Gastroesophageal sphincter (tissue), 4 donors: Measurements from ENCODE around the gene CDKAL1. TPM values are rescaled to one million over a fixed set of nuclear protein-coding genes. Genes with fewer than 3 reads are reported as not detected.

Experiments used
- ATAC-seq: fragments of 150-250 bp; one replicate; pipeline ENCODE4 v1.9.1; 2016; ENCODE audit warnings: mild to moderate bottlenecking, moderate library complexity
- H3K27ac ChIP-seq, 4 donors: fragments of 200-600 bp; sonication (generic) in 3 of 4; 1 replicate in 3 of 4; 2 replicates in 1 of 4; pipeline ENCODE4 v1.5.1; 2016 to 2019
- H3K27me3 ChIP-seq: fragments of 200-600 bp; sonication (generic); one replicate; pipeline ENCODE4 v1.5.1; 2019
- H3K36me3 ChIP-seq, 2 donors: fragments of 200-600 bp; sonication (generic); one replicate each; pipeline ENCODE4 v1.5.1; 2019; ENCODE audit warnings: control low read depth in 1 of 2
- H3K4me1 ChIP-seq, 3 donors: fragments of 200-600 bp; sonication (generic); 1 replicate in 2 of 3; 2 replicates in 1 of 3; pipeline ENCODE4 v1.5.1; 2016 to 2019; ENCODE audit warnings: control low read depth in 2 of 3
- H3K4me3 ChIP-seq, 2 donors: fragments of 200-600 bp; sonication (generic); one replicate each; pipeline ENCODE4 v1.5.1; 2019; ENCODE audit warnings: mild to moderate bottlenecking in 1 of 2, moderate library complexity in 1 of 2
- H3K9me3 ChIP-seq, 3 donors: fragments of 200-600 bp; sonication (generic); one replicate each; pipeline ENCODE4 v1.5.1; 2017 to 2019; ENCODE audit warnings: control low read depth in 2 of 3
- CTCF ChIP-seq, 4 experiments: fragments of 200-600 bp in 2 of 4; fragments of 450-650 bp in 2 of 4; sonication (generic) in 1 of 4; IDR thresholded peaks; one replicate each; pipeline ENCODE4 v1.5.1; 2017 to 2019; ENCODE audit warnings: antibody characterized with exemption in 4 of 4, mild to moderate bottlenecking in 2 of 4, moderate library complexity in 2 of 4
- EP300 ChIP-seq: sonication (generic); formaldehyde crosslinking; IDR thresholded peaks from one replicate; pipeline ENCODE4 v1.6.1; 2017; ENCODE audit warnings: antibody characterized with exemption, mild to moderate bottlenecking
- POLR2A ChIP-seq, 2 donors: fragments of 450-650 bp; IDR thresholded peaks; one replicate each; pipeline ENCODE4 v1.6.1; 2017; ENCODE audit warnings: antibody characterized with exemption in 2 of 2, mild to moderate bottlenecking in 2 of 2, moderate library complexity in 1 of 2
- POLR2AphosphoS5 ChIP-seq: sonication (generic); formaldehyde crosslinking; IDR thresholded peaks from one replicate; pipeline ENCODE4 v1.6.1; 2017; ENCODE audit warnings: antibody characterized with exemption
- WGBS, 2 donors: methylation state at CpG; one replicate each; pipeline ENCODE4 v1.1.5; 2018; ENCODE audit warnings: low coverage in 1 of 2; 5-methylcytosine and 5-hydroxymethylcytosine counted together
- total RNA-seq, 4 donors: library from RNA; depleted of rRNA; stranded (reverse); fragments of >200 nt; gene quantifications; one replicate each; pipeline ENCODE4 v1.1.0, GENCODE V29; 2016

CDKAL1 gene
- total RNA-seq, 4 donors from 2014 or later = 10.9 to 17.9 (median 15.0) TPM

- Histone ChIP-seq H3K4me3 (no peak overlapping the region), H3K4me1 (peaks cover 0 to 13% (median 4%) of the 10 kb centered on the region in 3 donors), H3K27me3 (no peaks in the 10 kb centered on the region), H3K36me3 (no peaks in the 10 kb centered on the region), H3K9me3 (no peaks in the 10 kb centered on the region), H3K27ac (no peak overlapping the region)
- TF ChIP-seq POLR2AphosphoS5 (no peak), CTCF (IDR thresholded peaks at IDR 0.05) (no peak), POLR2A (IDR thresholded peaks at IDR 0.05) (no peak), EP300 (no peak)
- ATAC-seq = no peak
- WGBS, 2 donors = 76 to 77% methylated on average over 2 of the region's 2 CpGs
Measured at GRCh38 chr6:20564777-20565176, 30.5 kb downstream of the CDKAL1 start.

GRCh38 chr6:20565342-20565741 lies 31.1 kb downstream of the CDKAL1 start:
- WGBS, 2 donors = 94 to 100% methylated on average over 2 of the region's 2 CpGs
- ATAC-seq = no peak
- TF ChIP-seq CTCF (IDR thresholded peaks at IDR 0.05) (no peak), EP300 (no peak), POLR2AphosphoS5 (no peak), POLR2A (IDR thresholded peaks at IDR 0.05) (no peak)
- no peaks in the 10 kb centered on the region for H3K27me3 ChIP-seq
- H3K36me3 ChIP-seq = no peaks in the 10 kb centered on the region
- no peak overlapping the region for H3K27ac ChIP-seq
- H3K4me1 ChIP-seq = peaks cover 0 to 7% (median under 1%) of the 10 kb centered on the region in 3 donors
- H3K9me3 ChIP-seq = no peaks in the 10 kb centered on the region
- no peak overlapping the region for H3K4me3 ChIP-seq

GRCh38 chr6:20566109-20566508 lies 31.9 kb downstream of the CDKAL1 start:
- WGBS, 2 donors = 95 to 96% methylated on average over 3 of the region's 3 CpGs

GRCh38 chr6:20569000-20569610 lies 34.8 kb downstream of the CDKAL1 start:
- no peak overlapping the region for H3K4me3 ChIP-seq
- ATAC-seq = no peak
- TF ChIP-seq POLR2A (IDR thresholded peaks at IDR 0.05) (no peak), CTCF (IDR thresholded peaks at IDR 0.05) (no peak), EP300 (no peak), POLR2AphosphoS5 (no peak)
- no peaks in the 10 kb centered on the region for H3K36me3 ChIP-seq
- H3K27me3 ChIP-seq = no peaks in the 10 kb centered on the region
- peaks cover 0 to 14% (median 3%) of the 10 kb centered on the region in 3 donors for H3K4me1 ChIP-seq
- WGBS, 2 donors = 81 to 84% methylated on average over 3 of the region's 3 CpGs
- H3K9me3 ChIP-seq = no peaks in the 10 kb centered on the region
- no peak overlapping the region for H3K27ac ChIP-seq

More at GRCh38 chr6:20566109-20566508, 31.9 kb downstream of the CDKAL1 start:
- ATAC-seq = no peak
- TF ChIP-seq POLR2AphosphoS5 = no peak
- TF ChIP-seq POLR2A (IDR thresholded peaks at IDR 0.05) = no peak
- TF ChIP-seq EP300 = no peak
- no peak for TF ChIP-seq CTCF (IDR thresholded peaks at IDR 0.05)
- Histone ChIP-seq H3K27ac (no peak overlapping the region), H3K4me1 (no peaks in the 10 kb centered on the region), H3K36me3 (no peaks in the 10 kb centered on the region), H3K9me3 (no peaks in the 10 kb centered on the region), H3K4me3 (no peak overlapping the region), H3K27me3 (no peaks in the 10 kb centered on the region)

GRCh38 chr6:20571261-20571660 lies 37.0 kb downstream of the CDKAL1 start:
- no peaks in the 10 kb centered on the region for H3K9me3 ChIP-seq
- no peak for ATAC-seq
- H3K4me3 ChIP-seq = no peak overlapping the region
- no peak for TF ChIP-seq POLR2A (IDR thresholded peaks at IDR 0.05)
- no peak for TF ChIP-seq POLR2AphosphoS5
- TF ChIP-seq EP300 = no peak
- TF ChIP-seq CTCF (IDR thresholded peaks at IDR 0.05) = no peak
- peaks cover 0 to 14% (median 3%) of the 10 kb centered on the region in 3 donors for H3K4me1 ChIP-seq
- no peaks in the 10 kb centered on the region for H3K27me3 ChIP-seq
- peaks cover 0 to 5% of the 10 kb centered on the region in 2 donors for H3K36me3 ChIP-seq
- no peak overlapping the region for H3K27ac ChIP-seq
